ENCODE data around the gene ATP8A2.

The ATP8A2 gene

DNA sequence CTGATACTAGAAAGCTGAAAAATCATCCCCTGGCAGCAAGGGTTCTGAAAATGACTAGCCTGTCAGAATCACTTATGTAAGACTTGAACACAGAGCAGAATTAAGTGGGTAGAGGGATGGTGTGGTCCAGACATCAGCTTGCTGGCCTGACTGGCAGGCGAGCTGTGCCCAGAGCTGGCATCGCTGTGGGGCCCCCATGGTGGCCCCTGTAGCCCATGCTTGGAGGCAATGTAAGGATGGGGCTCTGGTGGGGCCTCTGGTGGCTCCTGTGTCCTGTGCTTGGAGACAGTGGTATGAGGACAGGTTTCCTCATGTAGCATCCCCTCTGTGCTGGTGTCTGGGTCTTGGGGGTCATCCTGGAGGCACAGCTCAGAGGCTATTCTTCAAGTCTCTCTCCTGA lies 347.9 kb downstream of the ATP8A2 start:
- DNase-seq: no peak
- intact Hi-C loops (cut with DNase I; ENCODE audit: low total_unique reads): no loop called here
- no peaks in the 10 kb centered on the region for H3K9me3 ChIP-seq
- TF ChIP-seq, protein P1, sequence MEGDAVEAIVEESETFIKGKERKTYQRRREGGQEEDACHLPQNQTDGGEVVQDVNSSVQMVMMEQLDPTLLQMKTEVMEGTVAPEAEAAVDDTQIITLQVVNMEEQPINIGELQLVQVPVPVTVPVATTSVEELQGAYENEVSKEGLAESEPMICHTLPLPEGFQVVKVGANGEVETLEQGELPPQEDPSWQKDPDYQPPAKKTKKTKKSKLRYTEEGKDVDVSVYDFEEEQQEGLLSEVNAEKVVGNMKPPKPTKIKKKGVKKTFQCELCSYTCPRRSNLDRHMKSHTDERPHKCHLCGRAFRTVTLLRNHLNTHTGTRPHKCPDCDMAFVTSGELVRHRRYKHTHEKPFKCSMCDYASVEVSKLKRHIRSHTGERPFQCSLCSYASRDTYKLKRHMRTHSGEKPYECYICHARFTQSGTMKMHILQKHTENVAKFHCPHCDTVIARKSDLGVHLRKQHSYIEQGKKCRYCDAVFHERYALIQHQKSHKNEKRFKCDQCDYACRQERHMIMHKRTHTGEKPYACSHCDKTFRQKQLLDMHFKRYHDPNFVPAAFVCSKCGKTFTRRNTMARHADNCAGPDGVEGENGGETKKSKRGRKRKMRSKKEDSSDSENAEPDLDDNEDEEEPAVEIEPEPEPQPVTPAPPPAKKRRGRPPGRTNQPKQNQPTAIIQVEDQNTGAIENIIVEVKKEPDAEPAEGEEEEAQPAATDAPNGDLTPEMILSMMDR (IDR thresholded peaks at IDR 0.05): no peak
- no peaks in the 10 kb centered on the region for H3K4me1 ChIP-seq
- H3K27me3 ChIP-seq: no peaks in the 10 kb centered on the region
- no peak overlapping the region for H3K4me3 ChIP-seq
- no peaks in the 10 kb centered on the region for H3K36me3 ChIP-seq
- no peak overlapping the region for H3K27ac ChIP-seq

DNA sequence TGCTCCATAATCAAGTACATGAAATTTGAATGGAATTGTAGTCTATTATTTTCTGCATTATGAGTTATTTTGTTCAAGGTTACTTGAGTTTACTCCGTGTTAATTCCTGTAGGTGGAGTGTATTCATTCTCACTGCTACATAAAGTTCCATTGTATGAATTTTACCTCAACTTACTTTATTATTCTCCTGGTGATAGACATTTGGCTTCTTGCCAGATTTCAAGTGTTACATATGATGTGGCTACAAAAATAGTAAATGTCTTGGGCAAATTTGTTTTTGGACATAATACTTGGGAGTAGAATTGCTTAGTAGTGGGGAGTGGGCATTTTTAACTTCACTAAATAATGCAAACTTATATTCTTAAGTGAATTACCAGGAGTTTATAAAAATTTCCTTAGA lies 351.1 kb downstream of the ATP8A2 start:
- no peaks in the 10 kb centered on the region for H3K9me3 ChIP-seq
- no peaks in the 10 kb centered on the region for H3K4me1 ChIP-seq

GRCh38 chr13:25725104-25725503 lies 353.3 kb downstream of the ATP8A2 start:
- intact Hi-C loops (cut with DNase I; ENCODE audit: low total_unique reads): no loop called here
- H3K9me3 ChIP-seq: no peaks in the 10 kb centered on the region
- no peak overlapping the region for H3K27ac ChIP-seq
- no peaks in the 10 kb centered on the region for H3K36me3 ChIP-seq
- H3K4me3 ChIP-seq: no peak overlapping the region
- no peaks in the 10 kb centered on the region for H3K4me1 ChIP-seq
- DNase-seq: no peak
- TF ChIP-seq, protein P1 (IDR thresholded peaks at IDR 0.05): no peak
- H3K27me3 ChIP-seq: peaks cover 0 to 8% of the 10 kb centered on the region in 2 donors

More for the DNA sequence above, 351.1 kb downstream of the ATP8A2 start:
- DNase-seq: no peak
- H3K27me3 ChIP-seq: peaks cover 0 to 4% of the 10 kb centered on the region in 2 donors
- H3K36me3 ChIP-seq: no peaks in the 10 kb centered on the region
- TF ChIP-seq, protein P1 (IDR thresholded peaks at IDR 0.05): no peak
- no peak overlapping the region for H3K4me3 ChIP-seq
- intact Hi-C loops (cut with DNase I; ENCODE audit: low total_unique reads): no loop called here
- no peak overlapping the region for H3K27ac ChIP-seq

GRCh38 chr13:25727250-25727649 lies 355.5 kb downstream of the ATP8A2 start:
- peaks cover 0 to 8% of the 10 kb centered on the region in 2 donors for H3K27me3 ChIP-seq
- H3K36me3 ChIP-seq: no peaks in the 10 kb centered on the region
- no peak for DNase-seq
- TF ChIP-seq, protein P1 (IDR thresholded peaks at IDR 0.05): no peak
- no peaks in the 10 kb centered on the region for H3K9me3 ChIP-seq
- H3K27ac ChIP-seq: no peak overlapping the region
- intact Hi-C loops (cut with DNase I; ENCODE audit: low total_unique reads): no loop called here
- H3K4me3 ChIP-seq: no peak overlapping the region
- H3K4me1 ChIP-seq: no peaks in the 10 kb centered on the region

DNA sequence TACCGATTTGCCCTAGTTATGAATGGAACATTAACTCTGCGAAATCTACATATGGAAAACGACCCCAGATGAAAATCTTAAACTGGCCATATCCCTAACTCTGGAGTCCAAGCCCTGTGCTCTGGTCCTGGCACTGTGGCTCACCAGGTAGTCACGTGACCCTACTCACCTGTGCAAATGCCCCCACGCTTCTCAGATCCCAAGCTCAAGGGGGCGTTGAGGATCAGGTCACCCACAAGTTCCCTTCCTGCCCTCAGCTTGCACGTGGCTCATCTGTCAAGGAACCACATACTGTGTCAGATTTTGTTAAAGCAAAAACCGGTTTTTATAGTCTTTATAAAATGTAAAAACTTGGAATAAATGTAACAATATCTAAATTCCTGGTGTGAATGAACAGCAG lies 356.0 kb downstream of the ATP8A2 start:
- no peak for DNase-seq
- intact Hi-C loops (cut with DNase I; ENCODE audit: low total_unique reads): no loop called here
- H3K27ac ChIP-seq: no peak overlapping the region

More for the DNA sequence above, 356.0 kb downstream of the ATP8A2 start:
- TF ChIP-seq, protein P1 (IDR thresholded peaks at IDR 0.05): no peak
- Histone ChIP-seq H3K9me3 (no peaks in the 10 kb centered on the region), H3K27me3 (peaks cover 0 to 8% of the 10 kb centered on the region in 2 donors), H3K36me3 (no peaks in the 10 kb centered on the region), H3K4me1 (no peaks in the 10 kb centered on the region), H3K4me3 (no peak overlapping the region)

Measured in tibial artery (tissue), 4 donors.